Measurements from ENCODE around the gene KRT6B. TPM values are rescaled to one million over a fixed set of nuclear protein-coding genes. Genes with fewer than 3 reads are reported as not detected.

KRT6B gene
- total and polyA plus RNA-seq, 9 of the 15 experiments (the other 6 are each of a cell fraction or from before 2014, with no cell fraction given) = not detected

DNA sequence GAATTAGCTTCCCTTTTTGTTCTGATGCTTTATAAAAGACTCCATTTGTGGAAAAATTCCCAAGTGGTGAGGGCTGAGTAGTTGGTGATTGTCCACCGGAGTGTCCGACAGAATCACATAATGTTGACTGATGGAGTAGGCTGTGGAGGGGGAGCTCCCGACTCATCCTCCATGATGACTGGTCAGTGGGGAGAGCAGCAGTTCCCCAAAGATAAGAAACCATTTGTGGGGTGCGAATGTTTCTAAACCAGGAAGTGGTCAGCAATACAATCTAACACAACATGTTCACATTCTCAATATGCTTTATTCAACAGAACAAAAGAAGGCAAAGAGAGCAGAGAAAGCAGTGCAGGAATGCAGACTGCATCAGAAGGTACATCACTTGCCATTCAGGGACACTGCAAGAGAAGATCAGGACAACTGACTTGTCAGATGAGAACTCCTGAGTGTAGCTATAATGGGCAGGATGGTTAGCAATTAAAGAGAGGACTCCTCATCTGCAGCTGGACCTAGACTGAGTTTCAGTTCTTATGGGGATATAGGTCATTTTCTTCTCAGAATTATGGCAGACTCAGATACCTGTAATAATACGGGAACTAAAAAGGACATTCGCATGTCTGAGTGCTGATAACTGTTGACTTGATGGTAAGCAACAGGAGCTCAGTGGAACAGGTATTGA, 5.4 kb downstream of the KRT6B start (continued):
- TF ChIP-seq, protein P1, sequence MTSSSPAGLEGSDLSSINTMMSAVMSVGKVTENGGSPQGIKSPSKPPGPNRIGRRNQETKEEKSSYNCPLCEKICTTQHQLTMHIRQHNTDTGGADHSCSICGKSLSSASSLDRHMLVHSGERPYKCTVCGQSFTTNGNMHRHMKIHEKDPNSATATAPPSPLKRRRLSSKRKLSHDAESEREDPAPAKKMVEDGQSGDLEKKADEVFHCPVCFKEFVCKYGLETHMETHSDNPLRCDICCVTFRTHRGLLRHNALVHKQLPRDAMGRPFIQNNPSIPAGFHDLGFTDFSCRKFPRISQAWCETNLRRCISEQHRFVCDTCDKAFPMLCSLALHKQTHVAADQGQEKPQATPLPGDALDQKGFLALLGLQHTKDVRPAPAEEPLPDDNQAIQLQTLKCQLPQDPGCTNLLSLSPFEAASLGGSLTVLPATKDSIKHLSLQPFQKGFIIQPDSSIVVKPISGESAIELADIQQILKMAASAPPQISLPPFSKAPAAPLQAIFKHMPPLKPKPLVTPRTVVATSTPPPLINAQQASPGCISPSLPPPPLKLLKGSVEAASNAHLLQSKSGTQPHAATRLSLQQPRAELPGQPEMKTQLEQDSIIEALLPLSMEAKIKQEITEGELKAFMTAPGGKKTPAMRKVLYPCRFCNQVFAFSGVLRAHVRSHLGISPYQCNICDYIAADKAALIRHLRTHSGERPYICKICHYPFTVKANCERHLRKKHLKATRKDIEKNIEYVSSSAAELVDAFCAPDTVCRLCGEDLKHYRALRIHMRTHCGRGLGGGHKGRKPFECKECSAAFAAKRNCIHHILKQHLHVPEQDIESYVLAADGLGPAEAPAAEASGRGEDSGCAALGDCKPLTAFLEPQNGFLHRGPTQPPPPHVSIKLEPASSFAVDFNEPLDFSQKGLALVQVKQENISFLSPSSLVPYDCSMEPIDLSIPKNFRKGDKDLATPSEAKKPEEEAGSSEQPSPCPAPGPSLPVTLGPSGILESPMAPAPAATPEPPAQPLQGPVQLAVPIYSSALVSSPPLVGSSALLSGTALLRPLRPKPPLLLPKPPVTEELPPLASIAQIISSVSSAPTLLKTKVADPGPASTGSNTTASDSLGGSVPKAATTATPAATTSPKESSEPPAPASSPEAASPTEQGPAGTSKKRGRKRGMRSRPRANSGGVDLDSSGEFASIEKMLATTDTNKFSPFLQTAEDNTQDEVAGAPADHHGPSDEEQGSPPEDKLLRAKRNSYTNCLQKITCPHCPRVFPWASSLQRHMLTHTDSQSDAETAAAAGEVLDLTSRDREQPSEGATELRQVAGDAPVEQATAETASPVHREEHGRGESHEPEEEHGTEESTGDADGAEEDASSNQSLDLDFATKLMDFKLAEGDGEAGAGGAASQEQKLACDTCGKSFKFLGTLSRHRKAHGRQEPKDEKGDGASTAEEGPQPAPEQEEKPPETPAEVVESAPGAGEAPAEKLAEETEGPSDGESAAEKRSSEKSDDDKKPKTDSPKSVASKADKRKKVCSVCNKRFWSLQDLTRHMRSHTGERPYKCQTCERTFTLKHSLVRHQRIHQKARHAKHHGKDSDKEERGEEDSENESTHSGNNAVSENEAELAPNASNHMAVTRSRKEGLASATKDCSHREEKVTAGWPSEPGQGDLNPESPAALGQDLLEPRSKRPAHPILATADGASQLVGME (CRISPR knock-in tag; IDR thresholded peaks at IDR 0.05) = no peak
- TF ChIP-seq TAF7 (tag; IDR thresholded peaks at IDR 0.05) = no peak

DNA sequence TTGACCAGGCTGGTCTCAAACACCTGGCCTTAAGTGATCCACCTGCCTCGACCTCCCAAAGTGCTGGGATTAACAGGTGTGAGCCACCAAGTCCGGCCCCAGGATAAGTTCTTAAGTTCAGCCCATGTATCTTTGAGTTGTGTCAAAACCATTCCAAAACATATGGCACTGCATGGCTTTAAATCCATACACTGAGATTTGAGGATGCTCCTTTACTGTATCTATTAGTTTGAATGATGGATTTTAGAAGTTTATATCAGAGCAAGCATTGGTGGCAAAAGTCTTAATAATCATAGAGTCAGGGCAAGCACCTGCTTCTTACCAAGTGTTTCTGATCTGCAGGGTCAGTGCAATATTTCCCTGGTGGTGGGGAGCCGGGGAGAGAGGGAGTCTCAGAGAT, 6.1 kb downstream of the KRT6B start:
- no peak for FAIRE-seq
- in situ Hi-C loops (cut with MboI) (no loop called here), intact Hi-C loops (cut with micrococcal nuclease) (no loop called here)
- no TSS peak for BruUV-seq (replicated peaks)
- no peak overlapping the region for H2AFZ ChIP-seq (ENCODE audit: low read depth, low read length)
- CTCF ChIA-PET (ENCODE audit: low intra/inter-chr PET ratio) = no interaction called here
- no peak overlapping the region for H3K27ac ChIP-seq (ENCODE audit: extremely low read depth, low read depth, low read length)
- no peak for ATAC-seq
- POLR2A ChIA-PET = interaction anchor here (0.7 kb wide), 1 partner anchor 252 kb away, joined by 3 read pairs; no protein-coding TSS in a partner anchor
- no peak overlapping the region for H3K9ac ChIP-seq (ENCODE audit: insufficient read depth in 1 of 2, low read depth in 2 of 2, low read length in 2 of 2)
- no peak overlapping the region for H3K4me3 ChIP-seq
- no peaks in the 10 kb centered on the region for H3K9me3 ChIP-seq (replicated peaks; ENCODE audit: control insufficient read depth, insufficient read depth, low read depth, low read length)
- peaks cover 2 to 39% of the 10 kb centered on the region in 2 experiments; a peak in 3 of 5 replicates for H3K27me3 ChIP-seq (ENCODE audit: control insufficient read depth in 2 of 2, insufficient read depth in 2 of 2, low read length in 2 of 2)
- H3K4me2 ChIP-seq (ENCODE audit: insufficient read depth, low read length) = no peak overlapping the region
- H3K4me1 ChIP-seq (replicated peaks in 1 of 2; ENCODE audit: control insufficient read depth in 2 of 2, insufficient read depth in 2 of 2, low read length in 2 of 2) = no peaks in the 10 kb centered on the region
- 0% methylated on average over 3 of the region's 3 CpGs for WGBS (ENCODE audit: insufficient coverage, low coverage, missing lambda C conversion rate)
- no peaks in the 10 kb centered on the region for H3K36me3 ChIP-seq (ENCODE audit: control insufficient read depth, insufficient read depth, low read length)
- H3K79me2 ChIP-seq (ENCODE audit: control insufficient read depth, insufficient read depth, low read length) = no peaks in the 10 kb centered on the region
- no peaks in the 10 kb centered on the region; the same call in 1 of the 2 replicates for H4K20me1 ChIP-seq (replicated peaks; ENCODE audit: control insufficient read depth, insufficient read depth, low read length)
- DNase-seq (ENCODE audit: extremely low read depth in 1 of 4, low spot score in 3 of 4) = no peak
- no peaks in the 10 kb centered on the region for H3K9me1 ChIP-seq (ENCODE audit: control insufficient read depth, insufficient read depth, low read length)
- TF ChIP-seq MCM3 (IDR thresholded peaks at IDR 0.05) (no peak), TAL1 (IDR thresholded peaks at IDR 0.05) (no peak), ZNF354B (CRISPR knock-in tag; IDR thresholded peaks at IDR 0.05) (no peak), ZNF347 (CRISPR knock-in tag; IDR thresholded peaks at IDR 0.05; ENCODE audit: low read depth) (no peak), MECOM (CRISPR knock-in tag; IDR thresholded peaks at IDR 0.05) (no peak), E2F3 (CRISPR knock-in tag; IDR thresholded peaks at IDR 0.05) (no peak), ZZZ3 (IDR thresholded peaks at IDR 0.05) (no peak), KLF13 (tag; IDR thresholded peaks at IDR 0.05; ENCODE audit: borderline replicate concordance, low read depth) (no peak), ZNF384 (IDR thresholded peaks at IDR 0.05; ENCODE audit: low read depth, low read length) (no peak), MAFG (tag; conservative IDR thresholded peaks at IDR 0.05) (no peak), CBX1 (IDR thresholded peaks at IDR 0.05; ENCODE audit: low read depth) (no peak), POLR3G (IDR thresholded peaks at IDR 0.05; ENCODE audit: extremely low read depth, insufficient read length, insufficient replicate concordance) (no peak)
- TF ChIP-seq, protein P2, sequence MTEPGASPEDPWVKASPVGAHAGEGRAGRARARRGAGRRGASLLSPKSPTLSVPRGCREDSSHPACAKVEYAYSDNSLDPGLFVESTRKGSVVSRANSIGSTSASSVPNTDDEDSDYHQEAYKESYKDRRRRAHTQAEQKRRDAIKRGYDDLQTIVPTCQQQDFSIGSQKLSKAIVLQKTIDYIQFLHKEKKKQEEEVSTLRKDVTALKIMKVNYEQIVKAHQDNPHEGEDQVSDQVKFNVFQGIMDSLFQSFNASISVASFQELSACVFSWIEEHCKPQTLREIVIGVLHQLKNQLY (CRISPR knock-in tag; conservative IDR thresholded peaks at IDR 0.05) = no peak
